Middle frontal gyrus (tissue), 1 donor: ENCODE data around the gene POC1A.
"Not testable (repeated sequence)": the region's sequence is repeated elsewhere in the genome, so short reads cannot be mapped to it uniquely, and the experiment has no call there.

Experiments used
- DNase-seq: peaks from one replicate; pipeline ENCODE4 v3.0.0-alpha.2; 2015; ENCODE audit warnings: low spot score; ENCODE audit errors: extremely low spot score

POC1A gene

DNA sequence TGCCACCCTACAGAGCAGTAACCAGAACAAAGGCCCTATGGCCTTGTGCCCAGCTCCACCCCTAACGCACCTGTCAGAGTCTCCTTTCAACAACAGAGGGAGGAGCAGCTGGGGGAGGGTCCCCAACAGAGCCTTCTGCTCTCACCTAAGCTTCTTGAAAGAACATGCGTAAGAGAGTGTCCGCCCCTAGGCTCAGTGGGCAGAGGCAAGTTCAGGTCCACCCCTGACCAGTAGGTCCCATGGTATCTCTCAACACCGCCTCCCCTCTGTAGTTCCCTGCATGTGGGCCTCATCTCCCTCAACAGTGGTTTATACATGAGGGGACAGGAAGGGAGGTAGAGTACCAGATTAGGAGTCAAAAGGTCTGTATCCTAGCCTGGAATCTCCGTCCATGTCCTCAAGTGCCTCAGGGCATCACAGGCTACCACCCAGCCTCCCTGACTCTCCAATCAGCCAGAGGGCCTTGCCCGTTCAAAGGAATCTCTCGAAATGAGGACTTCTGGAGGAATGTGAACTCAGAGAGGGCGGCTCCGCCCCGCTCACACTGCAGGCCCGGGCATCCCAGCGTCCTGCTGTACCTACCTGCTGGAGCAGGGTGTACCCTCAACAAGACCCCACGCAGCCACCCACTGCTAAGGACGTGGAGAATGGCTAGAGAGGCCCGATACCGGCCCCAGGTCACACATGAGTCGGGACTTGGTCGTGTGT is 680 bp downstream of the POC1A start:
- no peak for DNase-seq

DNA sequence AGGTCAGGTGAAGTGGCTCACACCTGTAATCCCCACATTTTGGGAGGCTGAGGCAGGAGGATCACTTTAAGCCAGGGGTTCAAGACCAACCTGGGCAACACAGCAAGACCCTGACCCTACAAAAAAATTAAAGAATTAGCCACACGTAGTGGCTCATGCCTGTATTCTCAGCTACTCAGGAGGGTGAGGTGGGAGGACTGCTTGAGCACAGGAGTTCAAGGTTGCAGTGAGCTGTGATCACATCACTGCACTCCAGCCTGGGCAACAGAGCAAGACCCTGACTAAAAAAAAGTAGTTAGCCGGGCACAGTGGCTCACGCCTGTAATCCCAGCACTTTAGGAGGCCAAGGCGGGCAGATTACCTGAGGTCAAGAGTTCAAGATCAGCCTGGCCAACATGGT is 2.2 kb downstream of the POC1A start:
- not testable (repeated sequence) for DNase-seq

DNA sequence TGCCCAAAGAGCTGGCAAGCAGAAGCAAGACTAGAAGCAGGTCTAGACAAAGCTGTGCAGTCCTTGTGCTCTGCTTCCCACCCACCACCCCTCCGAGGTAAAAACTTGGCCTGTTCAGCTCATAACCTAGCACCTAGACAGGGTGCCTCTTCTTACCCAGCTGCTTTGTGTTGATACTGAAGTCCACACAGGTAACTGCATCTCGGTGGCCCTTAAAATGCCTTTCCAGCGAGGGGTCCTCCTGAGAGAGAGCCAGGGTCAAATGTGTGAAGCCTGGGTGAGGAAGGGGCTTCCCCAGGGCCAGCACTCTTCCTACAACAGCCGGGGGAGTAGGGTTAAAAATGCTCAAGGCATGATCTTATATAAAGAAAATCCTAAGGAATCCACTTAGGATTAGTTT is 3.4 kb downstream of the POC1A start:
- DNase-seq = no peak

DNA sequence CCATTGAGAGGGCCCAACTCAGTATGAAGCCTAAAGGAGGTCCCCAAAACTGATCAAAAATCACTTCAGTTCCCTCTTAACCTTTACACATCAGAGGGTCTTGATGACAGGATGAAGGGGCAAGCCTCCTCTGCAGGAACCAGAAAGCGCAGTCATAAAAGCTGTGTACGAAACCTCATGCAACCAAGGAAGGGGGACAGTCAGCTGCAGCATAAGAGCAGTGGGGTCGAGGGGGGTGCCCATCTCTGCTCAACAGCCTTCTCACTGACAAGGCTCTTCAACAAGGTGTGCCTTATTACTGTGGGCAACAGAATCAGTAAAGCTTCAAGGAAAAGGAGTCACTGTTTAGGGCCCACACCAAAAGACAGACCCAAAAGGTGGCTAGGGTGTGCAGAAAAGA is 3.9 kb downstream of the POC1A start:
- no peak for DNase-seq

DNA sequence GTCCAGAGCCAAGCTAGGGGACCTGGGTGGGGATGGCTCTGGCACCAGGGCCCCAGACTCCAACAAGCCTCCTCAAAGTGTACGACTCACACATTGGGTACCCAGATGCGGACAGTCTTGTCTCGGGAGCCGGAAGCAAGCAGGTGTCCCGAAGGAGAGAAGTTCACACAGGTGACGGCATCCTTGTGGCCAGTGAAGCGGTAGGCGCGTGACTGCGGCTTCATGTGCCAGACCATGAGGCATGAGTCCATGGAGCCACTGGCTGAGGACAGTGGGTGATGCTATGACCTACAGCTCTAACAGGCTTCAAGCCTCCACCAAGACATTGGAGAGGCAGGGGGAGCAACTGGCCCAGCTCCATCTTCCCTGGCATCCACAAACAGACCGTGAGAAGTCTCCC is 4.5 kb downstream of the POC1A start:
- no peak for DNase-seq

DNA sequence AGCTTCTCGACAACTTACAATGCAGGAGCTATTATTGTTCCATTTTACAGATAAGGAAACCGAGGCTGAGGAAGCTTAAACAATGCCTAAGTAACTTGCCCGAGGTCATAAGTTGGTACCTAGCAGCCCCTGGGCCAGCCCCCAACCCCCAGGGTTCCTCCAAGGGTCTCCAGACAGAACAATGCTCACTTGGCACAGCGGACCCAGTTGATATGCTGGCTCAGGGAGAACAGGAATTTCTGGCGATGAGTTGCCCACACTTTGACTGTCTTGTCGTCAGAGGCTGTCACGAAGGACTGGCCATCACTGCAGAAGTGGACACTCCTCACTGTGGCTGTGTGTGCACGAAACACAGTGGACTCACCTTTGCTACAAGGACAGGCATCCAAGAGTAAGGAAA is 5.2 kb downstream of the POC1A start:
- DNase-seq = no peak

DNA sequence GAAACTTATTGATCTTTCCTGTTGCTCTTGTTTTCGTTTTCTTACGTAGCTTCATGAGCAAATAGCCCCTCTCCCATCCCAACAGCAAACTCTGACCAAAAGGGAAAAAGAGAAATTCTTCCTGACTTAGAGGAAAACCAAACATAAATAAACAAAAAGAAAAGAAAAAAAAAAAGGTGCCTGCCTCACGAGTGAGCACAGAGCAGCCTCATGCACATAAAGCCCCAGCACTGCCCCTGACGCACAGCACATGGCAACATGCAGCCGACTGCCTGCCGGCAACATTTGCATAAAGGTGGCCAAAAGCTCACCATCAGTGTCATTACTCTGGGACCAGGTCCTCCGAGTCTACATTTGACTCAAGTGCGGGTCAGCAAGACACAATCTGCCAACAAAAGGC is 6.4 kb downstream of the POC1A start:
- no peak for DNase-seq

DNA sequence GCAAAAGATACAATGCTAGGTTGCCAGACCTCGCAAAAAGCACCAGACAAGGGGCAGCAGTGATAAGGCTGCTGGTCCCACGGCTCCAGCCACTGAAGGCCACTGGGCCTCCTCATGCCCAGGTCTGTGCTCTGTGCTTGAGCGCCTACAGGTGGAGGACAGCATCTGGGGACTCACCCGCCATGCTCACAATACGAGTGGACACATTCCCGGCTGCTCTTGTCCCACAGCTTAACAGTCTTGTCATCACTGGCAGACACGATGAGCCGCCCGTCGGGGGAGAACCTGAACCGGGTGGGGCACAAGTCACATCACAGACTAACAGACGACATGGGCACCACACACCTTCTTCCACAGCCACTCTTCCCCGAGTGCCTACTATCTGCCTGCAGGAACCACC is 7.4 kb downstream of the POC1A start:
- DNase-seq = no peak

DNA sequence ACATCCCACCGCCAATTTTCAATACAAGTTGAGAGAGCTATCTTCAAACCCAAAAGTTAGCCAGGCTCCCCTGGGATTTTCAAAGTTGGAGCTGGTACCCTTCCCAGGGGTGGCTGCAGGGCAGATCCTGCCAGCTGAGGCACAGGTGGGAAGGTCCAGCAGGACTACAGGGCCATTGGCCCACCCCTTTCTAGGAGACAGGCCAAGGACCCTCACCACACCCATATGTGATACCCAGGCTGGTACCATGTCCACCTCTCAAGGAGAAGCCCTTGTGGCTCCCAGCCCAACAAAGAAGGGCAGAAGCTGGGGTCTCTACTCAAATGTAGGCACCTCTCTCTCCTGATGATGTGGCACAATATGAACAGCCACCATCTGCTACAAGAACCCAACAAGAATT is 8.0 kb downstream of the POC1A start:
- DNase-seq = no peak

DNA sequence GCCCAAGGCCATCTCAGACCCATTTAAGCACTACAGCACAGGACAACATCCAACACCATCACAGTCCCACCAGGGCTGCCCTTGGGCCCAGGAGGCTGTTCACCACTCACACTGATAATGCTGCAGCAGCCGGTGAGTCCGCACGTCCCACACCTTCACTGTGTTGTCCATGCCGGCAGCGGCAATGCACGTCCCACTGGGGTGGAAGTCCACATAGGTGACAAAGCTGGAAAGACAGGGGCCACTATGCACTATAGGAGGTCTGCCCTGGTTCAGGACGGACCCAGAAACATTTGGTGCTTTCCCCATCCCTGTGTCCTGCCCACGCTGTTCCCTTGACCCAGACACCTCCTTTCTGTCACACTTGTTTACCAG is 8.5 kb downstream of the POC1A start:
- no peak for DNase-seq

DNA sequence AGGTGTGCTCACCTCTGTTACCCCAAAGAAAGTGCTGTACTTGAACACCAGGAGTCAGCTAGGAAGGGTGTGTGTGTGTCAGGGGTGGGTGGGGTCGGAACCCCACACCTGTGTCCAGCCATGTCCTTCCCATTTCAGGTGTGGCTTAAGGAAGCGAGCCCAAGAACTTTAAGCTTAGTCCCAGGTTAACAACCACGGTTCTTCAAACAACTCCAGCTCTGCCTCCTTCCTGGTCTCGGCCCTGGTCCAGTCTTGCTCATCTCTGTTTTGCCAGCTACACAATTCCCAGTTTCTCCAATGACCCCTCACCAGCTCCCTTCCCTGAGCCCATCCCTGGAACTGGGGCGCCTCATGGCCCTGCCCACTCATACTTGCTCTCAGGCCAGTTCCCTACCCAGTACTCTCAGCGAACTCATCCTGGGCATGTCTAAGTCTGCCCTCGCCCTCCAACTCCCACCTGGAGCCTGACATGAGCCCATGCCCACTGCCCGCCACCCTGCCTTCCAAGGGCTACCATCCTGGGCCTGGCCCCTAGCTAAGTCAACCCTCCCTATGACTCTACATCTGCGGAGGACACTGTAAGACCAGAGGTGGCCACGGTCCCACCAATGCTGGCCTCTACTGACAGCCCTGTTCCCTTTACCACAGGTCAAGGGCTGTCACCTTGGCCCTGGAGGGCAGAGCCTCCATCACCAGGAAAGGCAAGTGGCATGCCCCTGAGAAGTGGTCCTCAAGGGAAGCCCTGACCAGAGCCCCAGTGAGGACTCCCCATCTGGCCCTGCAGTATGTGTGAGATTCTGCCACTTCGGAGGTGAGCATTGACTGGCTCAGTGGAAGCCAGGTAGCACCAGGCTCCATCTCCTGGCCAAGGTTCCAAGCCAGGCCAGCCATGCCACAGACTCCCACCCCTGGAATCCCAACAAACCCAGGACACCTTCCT is 9.2 kb downstream of the POC1A start:
- DNase-seq = no peak

DNA sequence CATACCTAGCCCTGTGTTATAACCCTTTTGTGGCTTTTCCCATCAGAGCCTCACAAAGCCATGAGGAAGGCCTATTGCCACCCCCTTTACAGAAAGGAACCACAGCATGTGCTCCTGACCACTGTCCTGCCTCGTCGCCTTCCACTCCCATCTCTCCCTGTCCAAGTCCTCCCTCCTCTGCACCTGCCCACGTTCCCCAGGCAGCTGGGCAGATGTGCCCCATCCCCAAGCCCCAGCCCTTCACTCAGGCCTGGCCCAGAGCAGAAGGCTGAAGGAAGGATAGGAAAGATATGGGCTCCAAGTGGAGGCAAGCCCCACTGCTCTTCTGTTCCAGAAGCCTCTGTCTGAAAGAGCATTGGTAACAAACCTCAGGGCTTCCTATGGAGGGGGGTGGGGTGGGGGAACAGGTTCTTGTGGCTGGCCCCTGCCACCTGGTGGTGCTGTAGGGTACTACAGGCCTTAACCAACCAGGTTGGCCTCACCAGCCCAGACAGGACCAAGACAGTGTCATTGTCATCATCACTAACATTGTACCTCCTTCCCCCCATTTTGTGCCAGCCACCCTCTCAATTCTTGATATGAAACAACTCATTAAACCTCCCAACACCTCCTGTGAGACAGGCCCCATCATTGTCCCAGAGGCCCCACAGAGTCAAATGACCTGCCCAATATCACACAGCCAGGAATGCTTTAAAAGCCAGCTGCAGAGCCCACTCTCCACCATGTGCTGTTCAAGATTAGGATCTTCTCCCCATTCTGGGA is 10.0 kb downstream of the POC1A start:
- peak; percentile 37 for DNase-seq

DNA sequence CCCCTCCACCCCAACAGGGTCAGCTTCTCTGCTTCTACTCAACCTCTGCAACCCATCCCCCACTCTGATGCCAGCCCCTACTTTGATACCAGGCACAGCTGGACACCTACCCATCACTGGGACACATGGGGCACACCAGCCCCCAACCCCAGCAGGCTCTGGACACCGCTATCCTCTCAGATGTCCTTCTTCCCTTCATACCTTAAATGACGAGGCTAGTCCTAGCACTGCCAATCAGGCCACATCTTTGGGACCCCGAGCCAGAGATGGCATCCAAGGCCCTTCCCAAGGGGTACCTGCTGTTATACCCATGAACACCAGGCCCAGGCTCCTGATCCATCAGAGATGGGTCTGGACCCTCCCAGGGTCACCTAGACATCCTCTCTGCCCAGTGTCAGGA is 10.6 kb downstream of the POC1A start:
- no peak for DNase-seq

DNA sequence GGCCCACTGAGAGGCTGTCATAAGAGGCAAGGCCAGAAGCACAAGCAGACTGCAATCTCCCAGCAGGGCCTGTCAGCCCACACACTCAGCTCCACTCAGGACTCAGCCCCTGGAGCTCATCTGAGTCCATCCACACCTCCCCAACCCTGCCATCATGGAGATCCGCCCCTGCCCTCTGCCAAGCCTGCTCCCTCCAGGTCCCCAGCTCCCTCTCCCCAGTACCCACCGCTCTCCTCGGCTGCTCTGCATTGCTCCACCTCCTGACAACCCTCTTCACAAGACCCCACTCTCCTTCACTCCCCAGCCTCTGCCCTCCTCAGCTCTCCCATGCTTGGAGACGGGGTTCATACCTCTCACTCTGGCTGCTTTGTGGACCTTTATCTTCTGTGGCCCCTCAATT is 11.1 kb downstream of the POC1A start:
- no peak for DNase-seq

DNA sequence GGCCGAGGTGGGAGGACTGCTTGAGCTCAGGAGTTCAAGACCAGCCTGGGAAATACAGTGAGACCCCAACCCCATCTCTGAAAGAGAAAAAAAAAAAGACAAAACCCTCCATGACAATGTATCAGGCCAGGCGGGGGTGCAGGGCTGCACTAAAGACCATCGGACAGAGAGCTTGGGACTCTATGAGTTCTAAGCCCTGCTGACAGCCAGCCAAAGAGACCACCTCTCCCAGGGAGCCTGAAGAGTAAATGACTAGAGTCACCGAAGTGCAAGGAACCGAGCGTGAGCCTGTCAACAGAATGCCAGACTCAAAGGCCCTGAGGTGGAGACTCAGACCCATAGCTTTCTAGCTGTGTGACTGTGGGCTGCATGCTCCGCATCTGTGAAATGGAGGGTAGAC is 12.5 kb downstream of the POC1A start:
- no peak for DNase-seq

DNA sequence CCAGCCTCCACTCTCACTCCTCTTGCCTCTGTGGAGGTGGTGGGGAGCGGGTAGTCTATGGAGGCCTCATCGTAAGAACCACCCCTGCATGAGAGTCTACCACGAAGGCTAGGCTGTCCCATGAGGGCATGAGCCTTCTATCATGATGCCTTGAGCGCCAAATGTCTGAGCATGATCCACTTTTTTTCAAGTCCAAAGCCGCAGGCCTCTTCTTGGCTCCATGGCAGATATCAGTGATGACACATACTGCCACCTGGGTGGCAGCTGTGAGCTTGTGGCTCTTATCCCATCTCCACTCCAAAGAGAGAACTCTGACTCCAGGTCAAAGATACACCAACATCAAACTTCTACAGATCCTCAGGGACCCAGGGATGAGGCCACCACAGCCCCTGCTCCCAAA is 13.5 kb downstream of the POC1A start:
- no peak for DNase-seq

DNA sequence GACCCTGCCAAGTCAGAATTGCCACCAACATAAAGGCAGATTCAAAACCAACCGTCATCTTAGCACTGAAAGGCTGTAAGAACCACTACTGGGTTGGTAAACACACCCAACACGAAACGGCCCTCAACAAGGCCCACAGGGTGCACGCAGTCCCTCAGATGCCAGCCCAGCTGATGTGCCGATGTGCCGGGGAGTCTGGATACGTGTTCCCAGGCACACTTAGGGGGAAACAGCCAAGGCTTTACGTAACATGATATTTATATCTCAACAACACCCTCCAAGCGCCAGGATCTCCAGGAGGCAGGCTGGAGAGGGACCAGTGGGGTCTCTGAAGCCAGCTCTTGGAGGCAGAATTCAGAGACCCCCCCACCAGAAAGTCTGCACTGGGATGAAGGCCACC is 14.2 kb downstream of the POC1A start:
- DNase-seq = no peak

DNA sequence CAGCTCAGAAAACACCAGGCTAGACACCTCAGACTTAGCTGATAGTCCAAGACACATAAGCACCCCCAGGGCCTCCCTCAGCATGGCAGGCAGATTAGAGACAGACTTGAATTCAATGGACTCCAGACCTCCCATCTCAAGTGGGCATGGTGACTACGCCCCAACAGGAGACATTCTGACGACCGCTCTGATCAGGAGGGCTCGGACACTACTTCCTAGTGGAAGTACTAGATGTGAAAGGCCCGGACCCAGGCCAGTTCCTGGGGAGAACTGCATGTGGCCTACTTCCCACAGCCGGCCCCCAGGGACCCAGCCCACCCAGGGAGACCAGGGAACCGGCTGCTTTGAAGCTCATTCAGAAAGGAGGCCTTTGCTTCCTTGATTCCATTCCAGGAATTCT is 16.9 kb downstream of the POC1A start:
- no peak for DNase-seq

DNA sequence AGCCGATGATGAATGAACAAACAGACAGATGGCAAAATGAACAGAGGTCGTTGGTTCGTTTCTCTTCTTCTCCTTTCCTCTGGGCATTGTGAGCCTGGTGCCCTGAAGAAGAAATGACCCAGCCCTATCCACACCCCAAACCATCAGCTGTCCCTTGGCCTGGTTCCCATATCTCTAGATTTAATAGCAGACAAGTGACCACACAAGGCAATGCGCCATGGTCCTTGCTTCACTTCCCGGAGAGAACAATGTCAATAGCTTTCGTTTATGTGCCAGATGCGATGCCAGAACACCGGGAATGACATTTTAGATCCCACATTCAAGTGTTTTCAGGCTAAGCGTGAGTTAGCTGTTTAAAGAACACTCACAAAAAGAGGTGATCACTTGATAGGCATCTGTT is 17.7 kb downstream of the POC1A start:
- DNase-seq = no peak

DNA sequence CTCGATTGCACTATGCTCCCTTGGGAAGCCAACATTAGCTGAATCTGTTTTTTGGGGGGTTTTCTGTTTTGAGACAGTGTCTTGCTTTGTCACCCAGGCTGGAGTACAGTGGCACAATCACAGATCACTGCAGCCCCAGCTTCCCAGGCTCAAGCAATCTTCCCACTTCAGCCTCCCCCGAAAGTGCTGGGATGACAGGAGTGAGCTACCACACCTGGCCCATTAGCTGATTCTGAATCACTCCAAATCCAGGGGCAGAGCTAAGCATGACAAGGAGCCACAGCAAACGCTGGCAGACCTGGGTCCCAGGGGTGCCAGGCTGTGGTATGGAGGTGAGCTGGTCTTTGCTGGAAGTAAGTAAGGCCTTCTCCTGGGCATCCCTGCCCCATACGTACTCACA is 18.9 kb downstream of the POC1A start:
- no peak for DNase-seq

DNA sequence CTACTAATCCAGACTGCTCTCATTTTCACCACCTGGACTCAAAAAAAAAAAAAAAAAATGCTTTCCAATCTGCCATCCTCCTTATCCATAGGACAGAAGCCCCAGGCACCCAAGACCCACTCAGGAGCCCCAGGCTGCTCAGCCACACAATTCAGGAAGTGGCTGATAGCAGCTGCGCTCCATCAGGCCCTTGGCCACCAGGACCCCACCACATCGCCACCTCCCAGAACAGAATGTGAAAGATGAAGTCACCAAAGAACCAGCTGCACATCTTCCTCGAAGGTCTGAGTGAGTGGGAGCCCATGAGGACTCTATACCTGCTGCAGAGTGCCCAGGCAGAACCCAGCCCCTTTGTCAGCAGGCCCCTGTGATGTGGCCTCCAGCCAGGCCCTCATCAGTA is 19.5 kb downstream of the POC1A start:
- no peak for DNase-seq

DNA sequence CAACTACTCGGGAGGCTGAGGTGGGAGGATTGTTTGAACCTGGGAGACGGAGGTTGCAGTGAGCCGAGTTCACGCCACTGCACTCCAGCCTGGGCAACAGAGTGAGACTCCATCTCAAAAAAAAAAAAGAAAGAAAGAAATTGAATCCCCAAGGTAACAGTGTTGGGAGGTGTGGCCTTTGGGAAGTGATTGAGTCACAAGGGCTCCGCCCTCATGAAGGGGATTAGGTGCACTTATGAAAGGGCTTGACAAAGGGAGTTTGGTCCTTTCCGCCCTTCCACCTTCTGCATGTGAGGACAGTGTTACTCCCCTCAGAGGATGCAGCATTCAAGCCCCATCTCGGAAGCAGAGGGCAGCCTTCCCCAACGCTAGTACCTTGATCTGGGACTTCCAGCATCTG is 21.3 kb downstream of the POC1A start:
- DNase-seq = no peak
